HepG2 (cell line): ENCODE measurements around the gene GRK3. TPM values are rescaled to one million over a fixed set of nuclear protein-coding genes. Genes with fewer than 3 reads are reported as not detected.

Source experiments
- BCL6 ChIP-seq: IDR thresholded peaks from 2 replicates; pipeline ENCODE4 v1.6.1; 2016; ENCODE audit warnings: missing genetic modification reagents, missing compliant biosample characterization
- GPN1 ChIP-seq: sonication (generic); formaldehyde crosslinking; IDR thresholded peaks from 2 replicates; pipeline ENCODE4 v1.5.1; 2020; ENCODE audit warnings: missing genetic modification reagents, borderline replicate concordance
- HMG20A ChIP-seq: IDR thresholded peaks from 2 replicates; pipeline ENCODE4 v1.6.1; 2016; ENCODE audit warnings: borderline replicate concordance
- HOXD1 ChIP-seq: sonication (generic); formaldehyde crosslinking; IDR thresholded peaks from 2 replicates; pipeline ENCODE4 v1.5.0; 2020; ENCODE audit warnings: missing genetic modification reagents
- KDM6A ChIP-seq: IDR thresholded peaks from 2 replicates; pipeline ENCODE4 v1.6.1; 2016; ENCODE audit warnings: low read depth
- KLF6 ChIP-seq: IDR thresholded peaks from 2 replicates; pipeline ENCODE4 v1.8.0; 2016; ENCODE audit warnings: missing biosample characterization, missing genetic modification reagents
- MIER3 ChIP-seq: IDR thresholded peaks from 2 replicates; pipeline ENCODE4 v1.6.1; 2016; ENCODE audit warnings: missing compliant biosample characterization, borderline replicate concordance
- MTA3 ChIP-seq: sonication (generic); formaldehyde crosslinking; IDR thresholded peaks from 2 replicates; pipeline ENCODE4 v1.4.0; 2020; ENCODE audit warnings: missing genetic modification reagents
- NONO ChIP-seq, 2 experiments: fragments of 450-650 bp in 1 of 2; sonication (generic) in 1 of 2; formaldehyde crosslinking in 1 of 2; IDR thresholded peaks in 1 of 2; conservative IDR thresholded peaks in 1 of 2; 2 replicates each; pipeline versions ENCODE4 v1.6.1 to v1.8.0; 2017 to 2022; ENCODE audit warnings: mild to moderate bottlenecking in 1 of 2, missing genetic modification reagents in 1 of 2, moderate library complexity in 1 of 2
- RAD21 ChIP-seq: fragments of 450-650 bp; formaldehyde crosslinking; IDR thresholded peaks from 2 replicates; pipeline ENCODE4 v1.5.0; 2020; ENCODE audit warnings: mild to moderate bottlenecking
- SIN3A ChIP-seq: IDR thresholded peaks from 2 replicates; pipeline ENCODE4 v1.6.1; 2011; ENCODE audit warnings: low read depth, mild to moderate bottlenecking, control low read depth, low read length, borderline replicate concordance
- SMARCC2 ChIP-seq: fragments of 450-650 bp; IDR thresholded peaks from 2 replicates; pipeline ENCODE4 v1.6.1; 2017; ENCODE audit warnings: antibody characterized with exemption, mild to moderate bottlenecking
- ZBTB42 ChIP-seq: sonication (generic); formaldehyde crosslinking; IDR thresholded peaks from 2 replicates; pipeline ENCODE4 v1.5.0; 2020; ENCODE audit warnings: mild to moderate bottlenecking, missing genetic modification reagents
- ZFAT ChIP-seq: sonication (generic); formaldehyde crosslinking; conservative IDR thresholded peaks from 2 replicates; pipeline ENCODE4 v1.8.1; 2023; ENCODE audit warnings: missing genetic modification reagents, inconsistent platforms
- ZFP36L2 ChIP-seq: sonication (generic); formaldehyde crosslinking; IDR thresholded peaks from 2 replicates; pipeline ENCODE4 v1.4.0; 2020; ENCODE audit warnings: missing genetic modification reagents
- ZNF225 ChIP-seq: sonication (generic); formaldehyde crosslinking; IDR thresholded peaks from 2 replicates; pipeline ENCODE4 v1.4.0; 2020; ENCODE audit warnings: mild to moderate bottlenecking, missing genetic modification reagents
- ZNF274 ChIP-seq: sonication (generic); formaldehyde crosslinking; IDR thresholded peaks from 2 replicates; pipeline ENCODE4 v1.5.1; 2020; ENCODE audit warnings: mild to moderate bottlenecking, missing genetic modification reagents
- ZNF451 ChIP-seq: sonication (generic); formaldehyde crosslinking; IDR thresholded peaks from 2 replicates; pipeline ENCODE4 v1.5.0; 2020; ENCODE audit warnings: mild to moderate bottlenecking, missing genetic modification reagents
- ZNF558 ChIP-seq: sonication (generic); formaldehyde crosslinking; IDR thresholded peaks from 2 replicates; pipeline ENCODE4 v1.9.0; 2022; ENCODE audit warnings: mild to moderate bottlenecking, missing genetic modification reagents, borderline replicate concordance
- ZNF709 ChIP-seq: sonication (generic); formaldehyde crosslinking; IDR thresholded peaks from 2 replicates; pipeline ENCODE4 v1.5.0; 2020; ENCODE audit warnings: mild to moderate bottlenecking, missing genetic modification reagents
- polyA plus RNA-seq, 8 experiments: library from polyadenylated mRNA; depleted of rRNA in 3 of 8; stranded (reverse) in 7 of 8; unstranded in 1 of 8; fragments of >200 nt; fragmentation: Illumina TruSeq in 4 of 8; extraction: Trizol in 4 of 8; gene quantifications; 2 replicates each; pipeline versions ENCODE4 v1.2.1 to v1.2.3, GENCODE V29; 2011 to 2016; ENCODE audit warnings: low read depth in 4 of 8, missing spikeins in 1 of 8, mixed read lengths in 1 of 8; ENCODE audit not compliant: insufficient read depth in 1 of 8
- total RNA-seq, 5 experiments: library from RNA; depleted of rRNA; stranded (reverse); fragments of >200 nt; fragmentation: Illumina TruSeq; extraction: Trizol; gene quantifications; 2 replicates each; pipeline ENCODE4 v1.2.3, GENCODE V29; 2016; ENCODE audit warnings: low read depth in 1 of 5
- TF ChIP-seq, protein P1 (sequence below): IDR thresholded peaks from 2 replicates; pipeline ENCODE4 v1.6.1; 2016; ENCODE audit warnings: low read depth
- TF ChIP-seq, protein P2 (sequence below): sonication (generic); formaldehyde crosslinking; IDR thresholded peaks from 2 replicates; pipeline ENCODE4 v1.4.0; 2020; ENCODE audit warnings: missing genetic modification reagents, borderline replicate concordance
- TF ChIP-seq, protein P3 (sequence below): IDR thresholded peaks from 2 replicates; pipeline ENCODE4 v1.6.1; 2016; ENCODE audit warnings: missing compliant biosample characterization, missing genetic modification reagents, borderline replicate concordance
- TF ChIP-seq, protein P4 (sequence below): IDR thresholded peaks from 2 replicates; pipeline ENCODE4 v1.6.1; 2016; ENCODE audit warnings: mild to moderate bottlenecking, missing biosample characterization, missing genetic modification reagents
- TF ChIP-seq, protein P5 (sequence below): sonication (generic); formaldehyde crosslinking; IDR thresholded peaks from 2 replicates; pipeline ENCODE4 v1.5.0; 2020; ENCODE audit warnings: mild to moderate bottlenecking, missing genetic modification reagents

GRK3 gene
- total and polyA plus RNA-seq, 2 of the 13 experiments (the other 11 are each of a cell fraction or from before 2014, with no cell fraction given) = 8.5 to 16.7 TPM

DNA sequence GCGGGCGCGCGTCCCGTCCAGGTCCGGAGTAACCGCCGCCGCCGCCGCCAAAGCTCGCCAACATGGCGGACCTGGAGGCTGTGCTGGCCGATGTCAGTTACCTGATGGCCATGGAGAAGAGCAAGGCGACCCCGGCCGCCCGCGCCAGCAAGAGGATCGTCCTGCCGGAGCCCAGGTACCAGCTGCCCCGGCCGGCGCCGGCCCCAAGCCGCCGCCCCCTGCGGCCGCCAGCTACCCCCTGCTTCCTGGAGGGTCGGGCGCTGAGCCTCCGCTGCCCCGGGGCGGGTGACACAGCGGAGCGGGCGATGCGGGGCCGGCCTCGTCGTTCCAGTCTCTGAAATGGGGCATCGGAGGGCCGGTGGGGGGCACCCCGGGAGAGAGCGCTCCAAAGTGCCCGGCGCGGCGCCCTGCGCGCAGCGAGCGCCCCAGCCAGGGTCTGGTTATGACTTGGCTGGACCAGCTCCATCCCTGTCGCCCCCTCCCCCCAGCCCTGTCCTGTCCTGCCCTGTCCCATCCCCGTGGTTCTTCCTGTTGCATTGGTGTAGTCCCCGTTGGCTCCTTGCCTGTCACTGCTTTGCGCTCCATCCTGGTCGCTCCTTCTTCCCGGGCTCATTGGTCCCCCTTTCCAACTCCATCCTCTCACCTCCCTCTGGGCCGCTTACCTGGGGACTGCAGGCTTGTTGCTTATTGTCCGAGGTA is 653 bp downstream of the GRK3 start (continued):
- TF ChIP-seq ZNF558 (CRISPR knock-in tag) (no peak), GPN1 (CRISPR knock-in tag) (no peak), ZFAT (no peak), ZBTB42 (CRISPR knock-in tag) (no peak), HOXD1 (CRISPR knock-in tag) (no peak), BCL6 (CRISPR knock-in tag) (no peak), ZNF709 (no peak), MIER3 (CRISPR knock-in tag) (no peak), RAD21 (peak; percentile 11; the same call in 1 of the 2 replicates), SIN3A (no peak), ZNF451 (no peak), NONO (IDR thresholded peaks at IDR 0.05) (no peak), NONO (CRISPR knock-in tag; conservative IDR thresholded peaks at IDR 0.05) (no peak), ZFP36L2 (CRISPR knock-in tag) (no peak), KLF6 (CRISPR knock-in tag) (no peak), ZNF274 (CRISPR knock-in tag) (no peak), SMARCC2 (no peak), ZNF225 (CRISPR knock-in tag) (peak; percentile 55; the same call in 1 of the 2 replicates), HMG20A (CRISPR knock-in tag) (no peak), MTA3 (no peak), KDM6A (CRISPR knock-in tag) (no peak)
- TF ChIP-seq, protein P1, sequence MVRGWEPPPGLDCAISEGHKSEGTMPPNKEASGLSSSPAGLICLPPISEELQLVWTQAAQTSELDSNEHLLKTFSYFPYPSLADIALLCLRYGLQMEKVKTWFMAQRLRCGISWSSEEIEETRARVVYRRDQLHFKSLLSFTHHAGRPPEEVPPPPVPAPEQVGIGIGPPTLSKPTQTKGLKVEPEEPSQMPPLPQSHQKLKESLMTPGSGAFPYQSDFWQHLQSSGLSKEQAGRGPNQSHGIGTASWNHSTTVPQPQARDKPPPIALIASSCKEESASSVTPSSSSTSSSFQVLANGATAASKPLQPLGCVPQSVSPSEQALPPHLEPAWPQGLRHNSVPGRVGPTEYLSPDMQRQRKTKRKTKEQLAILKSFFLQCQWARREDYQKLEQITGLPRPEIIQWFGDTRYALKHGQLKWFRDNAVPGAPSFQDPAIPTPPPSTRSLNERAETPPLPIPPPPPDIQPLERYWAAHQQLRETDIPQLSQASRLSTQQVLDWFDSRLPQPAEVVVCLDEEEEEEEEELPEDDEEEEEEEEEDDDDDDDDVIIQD (CRISPR knock-in tag) = no peak
- TF ChIP-seq, protein P2, sequence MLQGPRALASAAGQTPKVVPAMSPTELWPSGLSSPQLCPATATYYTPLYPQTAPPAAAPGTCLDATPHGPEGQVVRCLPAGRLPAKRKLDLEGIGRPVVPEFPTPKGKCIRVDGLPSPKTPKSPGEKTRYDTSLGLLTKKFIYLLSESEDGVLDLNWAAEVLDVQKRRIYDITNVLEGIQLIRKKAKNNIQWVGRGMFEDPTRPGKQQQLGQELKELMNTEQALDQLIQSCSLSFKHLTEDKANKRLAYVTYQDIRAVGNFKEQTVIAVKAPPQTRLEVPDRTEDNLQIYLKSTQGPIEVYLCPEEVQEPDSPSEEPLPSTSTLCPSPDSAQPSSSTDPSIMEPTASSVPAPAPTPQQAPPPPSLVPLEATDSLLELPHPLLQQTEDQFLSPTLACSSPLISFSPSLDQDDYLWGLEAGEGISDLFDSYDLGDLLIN (CRISPR knock-in tag) = no peak
- TF ChIP-seq, protein P3, sequence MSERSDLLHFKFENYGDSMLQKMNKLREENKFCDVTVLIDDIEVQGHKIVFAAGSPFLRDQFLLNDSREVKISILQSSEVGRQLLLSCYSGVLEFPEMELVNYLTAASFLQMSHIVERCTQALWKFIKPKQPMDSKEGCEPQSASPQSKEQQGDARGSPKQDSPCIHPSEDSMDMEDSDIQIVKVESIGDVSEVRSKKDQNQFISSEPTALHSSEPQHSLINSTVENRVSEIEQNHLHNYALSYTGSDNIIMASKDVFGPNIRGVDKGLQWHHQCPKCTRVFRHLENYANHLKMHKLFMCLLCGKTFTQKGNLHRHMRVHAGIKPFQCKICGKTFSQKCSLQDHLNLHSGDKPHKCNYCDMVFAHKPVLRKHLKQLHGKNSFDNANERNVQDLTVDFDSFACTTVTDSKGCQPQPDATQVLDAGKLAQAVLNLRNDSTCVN = no peak
- TF ChIP-seq, protein P4, sequence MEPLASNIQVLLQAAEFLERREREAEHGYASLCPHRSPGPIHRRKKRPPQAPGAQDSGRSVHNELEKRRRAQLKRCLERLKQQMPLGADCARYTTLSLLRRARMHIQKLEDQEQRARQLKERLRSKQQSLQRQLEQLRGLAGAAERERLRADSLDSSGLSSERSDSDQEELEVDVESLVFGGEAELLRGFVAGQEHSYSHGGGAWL (CRISPR knock-in tag) = 0 out of 2 replicates have a peak, but pooled peaks have one; percentile 38
- TF ChIP-seq, protein P5, sequence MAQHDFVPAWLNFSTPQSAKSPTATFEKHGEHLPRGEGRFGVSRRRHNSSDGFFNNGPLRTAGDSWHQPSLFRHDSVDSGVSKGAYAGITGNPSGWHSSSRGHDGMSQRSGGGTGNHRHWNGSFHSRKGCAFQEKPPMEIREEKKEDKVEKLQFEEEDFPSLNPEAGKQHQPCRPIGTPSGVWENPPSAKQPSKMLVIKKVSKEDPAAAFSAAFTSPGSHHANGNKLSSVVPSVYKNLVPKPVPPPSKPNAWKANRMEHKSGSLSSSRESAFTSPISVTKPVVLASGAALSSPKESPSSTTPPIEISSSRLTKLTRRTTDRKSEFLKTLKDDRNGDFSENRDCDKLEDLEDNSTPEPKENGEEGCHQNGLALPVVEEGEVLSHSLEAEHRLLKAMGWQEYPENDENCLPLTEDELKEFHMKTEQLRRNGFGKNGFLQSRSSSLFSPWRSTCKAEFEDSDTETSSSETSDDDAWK = no peak
